Endodermal cell (in vitro differentiated cells): ENCODE results near the gene ERO1A. TPM values are rescaled to one million over a fixed set of nuclear protein-coding genes. Genes with fewer than 3 reads are reported as not detected.

Experiments used
- DNase-seq: peaks from one replicate; pipeline ENCODE4 v3.0.0-alpha.2; 2017
- H3K27ac ChIP-seq: 2 replicates; pipeline ENCODE4 v1.5.1; 2013; ENCODE audit warnings: mild to moderate bottlenecking, low read depth, low read length, moderate library complexity
- H3K27me3 ChIP-seq: 2 replicates; pipeline ENCODE4 v1.6.1; 2013; ENCODE audit warnings: mild to moderate bottlenecking, low read length, moderate library complexity; ENCODE audit not compliant: insufficient read depth, control insufficient read depth, poor library complexity, severe bottlenecking
- H3K36me3 ChIP-seq: 2 replicates; pipeline ENCODE4 v1.7.0; 2013; ENCODE audit warnings: mild to moderate bottlenecking, low read length, moderate library complexity; ENCODE audit not compliant: control insufficient read depth, insufficient read depth
- H3K4me1 ChIP-seq: one replicate; pipeline ENCODE4 v1.7.0; 2013; ENCODE audit warnings: low read length; ENCODE audit not compliant: control insufficient read depth, insufficient read depth
- H3K4me3 ChIP-seq: 2 replicates; pipeline ENCODE4 v1.5.1; 2013; ENCODE audit warnings: mild to moderate bottlenecking, low read length, moderate library complexity
- H3K9ac ChIP-seq: 2 replicates; pipeline ENCODE4 v1.6.1; 2013; ENCODE audit warnings: mild to moderate bottlenecking, low read length, moderate library complexity; ENCODE audit not compliant: poor library complexity, severe bottlenecking; ENCODE audit errors: extremely low read depth
- H3K9me3 ChIP-seq: 2 replicates; pipeline ENCODE4 v1.6.1; 2013; ENCODE audit warnings: mild to moderate bottlenecking, low read length, moderate library complexity; ENCODE audit not compliant: control insufficient read depth
- H3K27ac Mint-ChIP-seq: 2 replicates; pipeline ENCODE4 v1.8.0; 2020; ENCODE audit warnings: mixed read lengths
- H3K27me3 Mint-ChIP-seq: 2 replicates; pipeline ENCODE4 v1.8.0; 2021; ENCODE audit warnings: mild to moderate bottlenecking, mixed read lengths; ENCODE audit not compliant: insufficient read depth
- H3K36me3 Mint-ChIP-seq: 2 replicates; pipeline ENCODE4 v1.8.0; 2020; ENCODE audit warnings: low read depth, mixed read lengths
- H3K4me1 Mint-ChIP-seq: 2 replicates; pipeline ENCODE4 v1.8.0; 2020; ENCODE audit warnings: mixed read lengths
- H3K4me3 Mint-ChIP-seq: 2 replicates; pipeline ENCODE4 v1.8.0; 2020; ENCODE audit warnings: mild to moderate bottlenecking, moderate library complexity, mixed read lengths
- H3K9me3 Mint-ChIP-seq: 2 replicates; pipeline ENCODE4 v1.8.0; 2020; ENCODE audit warnings: mild to moderate bottlenecking, mixed read lengths
- WGBS, 2 experiments: methylation state at CpG; one replicate each; pipeline versions ENCODE4 v1.1.5 to v1.1.7; 2013; ENCODE audit warnings: missing lambda C conversion rate in 2 of 2, mixed read lengths in 1 of 2; ENCODE audit not compliant: insufficient coverage in 1 of 2, insufficient read length in 1 of 2; 5-methylcytosine and 5-hydroxymethylcytosine counted together
- total RNA-seq, 2 donors: library from RNA; stranded (reverse); fragmentation: NEBNext Ultra II Directional in 1 of 2; extraction: Animal tissue kit (Norgen Biotek cat#: 25700) in 1 of 2; gene quantifications; 2 replicates in 1 of 2; 3 replicates in 1 of 2; pipeline ENCODE4 v1.2.1, GENCODE V29; 2021
- TF ChIP-seq, protein P1 (sequence below): fragments of 200-600 bp; sonication (generic); conservative IDR thresholded peaks from 2 replicates; pipeline ENCODE4 v1.5.0; 2021; ENCODE audit warnings: antibody characterized with exemption, mild to moderate bottlenecking

Gene ERO1A
- total RNA-seq, 2 donors from 2014 or later, result 44.5 to 60.8 TPM

DNA sequence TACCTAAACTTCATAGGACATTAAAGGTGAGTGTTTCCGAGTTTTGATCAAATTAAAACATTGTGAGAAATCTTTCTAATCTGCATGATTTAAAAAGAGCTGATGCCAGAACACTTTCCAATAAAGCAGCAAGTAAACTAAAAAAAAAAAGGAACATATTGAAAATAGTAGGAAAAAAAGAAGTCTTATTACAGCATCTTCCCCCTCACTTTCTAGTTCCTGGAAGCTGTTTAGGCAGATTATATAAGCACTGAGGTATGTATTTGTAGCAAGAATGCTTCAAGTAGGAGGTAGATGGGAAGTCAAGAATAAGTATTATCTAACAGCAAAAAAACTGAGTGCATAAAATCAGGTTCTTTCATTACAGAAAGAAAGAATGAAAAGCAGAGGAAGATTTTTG, 45.8 kb downstream of the ERO1A start:
- WGBS, 2 experiments, result no CpG with 5 or more reads among the region's 1 CpG
- no peak overlapping the region for H3K27ac ChIP-seq
- H3K27me3 ChIP-seq, result no peaks in the 10 kb centered on the region
- H3K27me3 Mint-ChIP-seq, result no peaks in the 10 kb centered on the region
- H3K27ac Mint-ChIP-seq, result no peak overlapping the region
- no peak overlapping the region for H3K4me3 Mint-ChIP-seq
- no peaks in the 10 kb centered on the region for H3K9me3 ChIP-seq
- H3K4me1 ChIP-seq, result no peaks in the 10 kb centered on the region
- H3K36me3 ChIP-seq, result peaks cover 26% of the 10 kb centered on the region
- no peak for DNase-seq
- no peak overlapping the region for H3K4me3 ChIP-seq
- H3K4me1 Mint-ChIP-seq, result no peaks in the 10 kb centered on the region
- H3K9ac ChIP-seq, result no peak overlapping the region
- H3K9me3 Mint-ChIP-seq, result no peaks in the 10 kb centered on the region
- H3K36me3 Mint-ChIP-seq, result peaks cover 33% of the 10 kb centered on the region
- TF ChIP-seq, protein P1, sequence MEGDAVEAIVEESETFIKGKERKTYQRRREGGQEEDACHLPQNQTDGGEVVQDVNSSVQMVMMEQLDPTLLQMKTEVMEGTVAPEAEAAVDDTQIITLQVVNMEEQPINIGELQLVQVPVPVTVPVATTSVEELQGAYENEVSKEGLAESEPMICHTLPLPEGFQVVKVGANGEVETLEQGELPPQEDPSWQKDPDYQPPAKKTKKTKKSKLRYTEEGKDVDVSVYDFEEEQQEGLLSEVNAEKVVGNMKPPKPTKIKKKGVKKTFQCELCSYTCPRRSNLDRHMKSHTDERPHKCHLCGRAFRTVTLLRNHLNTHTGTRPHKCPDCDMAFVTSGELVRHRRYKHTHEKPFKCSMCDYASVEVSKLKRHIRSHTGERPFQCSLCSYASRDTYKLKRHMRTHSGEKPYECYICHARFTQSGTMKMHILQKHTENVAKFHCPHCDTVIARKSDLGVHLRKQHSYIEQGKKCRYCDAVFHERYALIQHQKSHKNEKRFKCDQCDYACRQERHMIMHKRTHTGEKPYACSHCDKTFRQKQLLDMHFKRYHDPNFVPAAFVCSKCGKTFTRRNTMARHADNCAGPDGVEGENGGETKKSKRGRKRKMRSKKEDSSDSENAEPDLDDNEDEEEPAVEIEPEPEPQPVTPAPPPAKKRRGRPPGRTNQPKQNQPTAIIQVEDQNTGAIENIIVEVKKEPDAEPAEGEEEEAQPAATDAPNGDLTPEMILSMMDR, result no peak

DNA sequence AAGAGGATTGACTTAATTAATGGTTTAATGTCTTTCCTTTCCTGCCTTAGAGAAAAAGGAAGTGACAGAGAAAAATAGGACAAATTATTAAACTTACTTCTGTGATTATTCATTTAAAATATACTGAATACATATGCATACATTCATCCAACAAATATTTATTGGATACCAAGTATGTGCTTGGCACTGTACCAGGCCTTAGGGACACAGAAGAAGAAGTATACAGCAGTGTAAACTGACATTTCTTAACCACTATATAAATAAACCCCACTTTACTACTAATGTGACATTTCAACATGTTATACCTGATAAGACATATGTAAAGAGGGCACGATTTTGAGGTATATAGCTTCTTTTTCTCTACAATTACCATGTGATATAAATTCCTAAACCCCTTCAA, 53.6 kb downstream of the ERO1A start:
- Mint-ChIP-seq H3K27ac (no peak overlapping the region), H3K4me1 (no peaks in the 10 kb centered on the region), H3K4me3 (no peak overlapping the region), H3K27me3 (no peaks in the 10 kb centered on the region), H3K36me3 (peaks cover 40% of the 10 kb centered on the region), H3K9me3 (peaks cover 4% of the 10 kb centered on the region)
- Histone ChIP-seq H3K9ac (no peak overlapping the region), H3K9me3 (peaks cover 14% of the 10 kb centered on the region), H3K36me3 (peaks cover 25% of the 10 kb centered on the region), H3K4me1 (no peaks in the 10 kb centered on the region), H3K27ac (no peak overlapping the region), H3K4me3 (no peak overlapping the region), H3K27me3 (no peaks in the 10 kb centered on the region)
- TF ChIP-seq, protein P1, result no peak
- no peak for DNase-seq
- 100% methylated on average over 1 of the region's 1 CpG; no CpG with 5 or more reads in 1 of the 2 experiments for WGBS, 2 experiments

DNA sequence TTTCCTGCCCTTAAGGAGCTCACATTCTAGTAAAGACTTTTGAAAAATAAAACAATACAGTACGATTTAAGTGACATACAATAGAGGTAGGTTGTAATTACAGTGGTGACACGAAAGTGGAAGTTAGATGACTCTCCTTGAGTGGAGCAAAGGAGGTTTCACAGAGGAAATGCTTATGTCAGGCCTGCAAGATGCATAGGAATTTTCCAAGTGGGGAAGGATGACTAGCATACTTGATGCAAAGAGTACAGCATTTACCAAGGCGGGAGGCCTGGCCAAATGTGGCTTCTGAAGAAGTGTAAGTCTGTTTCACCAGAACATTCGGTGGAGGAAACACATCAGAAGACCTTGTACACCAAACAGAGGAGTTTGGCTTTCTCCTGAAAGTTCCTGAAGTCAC, 55.2 kb downstream of the ERO1A start:
- H3K9me3 ChIP-seq, result peaks cover 14% of the 10 kb centered on the region
- peaks cover 16% of the 10 kb centered on the region for H3K36me3 ChIP-seq
- no peaks in the 10 kb centered on the region for H3K4me1 ChIP-seq
- Mint-ChIP-seq H3K27me3 (no peaks in the 10 kb centered on the region), H3K9me3 (peaks cover 4% of the 10 kb centered on the region), H3K36me3 (peaks cover 29% of the 10 kb centered on the region), H3K4me3 (no peak overlapping the region), H3K27ac (no peak overlapping the region), H3K4me1 (no peaks in the 10 kb centered on the region)
- TF ChIP-seq, protein P1, result no peak
- no peak overlapping the region for H3K4me3 ChIP-seq
- 94 to 100% methylated on average over 2 to 4 of the region's 4 CpGs for WGBS, 2 experiments
- no peak overlapping the region for H3K9ac ChIP-seq
- DNase-seq, result no peak
- no peaks in the 10 kb centered on the region for H3K27me3 ChIP-seq
- no peak overlapping the region for H3K27ac ChIP-seq
